GM13977 (cell line): ENCODE data around the gene FAM117B.

Source experiments
- DNase-seq: peaks from one replicate; pipeline ENCODE4 v3.0.0; 2012; ENCODE audit warnings: low spot score
- in situ Hi-C: fragments of 300-500 bp; cut with MboI; formaldehyde crosslinking; loops from one replicate; pipeline ENCODE4 v1.12.0; 2022; ENCODE audit warnings: low sequenced_read_pairs, low pct_unique_long_range_greater_than_20kb, mixed read lengths, inconsistent platforms; ENCODE audit not compliant: unreplicated experiment
- TF ChIP-seq, protein P1 (sequence below): IDR thresholded peaks from 2 replicates; pipeline ENCODE4 v1.5.1; 2012; ENCODE audit warnings: mild to moderate bottlenecking, control low read depth; ENCODE audit not compliant: insufficient read depth; ENCODE audit errors: extremely low read depth, missing control alignments

The FAM117B gene

DNA sequence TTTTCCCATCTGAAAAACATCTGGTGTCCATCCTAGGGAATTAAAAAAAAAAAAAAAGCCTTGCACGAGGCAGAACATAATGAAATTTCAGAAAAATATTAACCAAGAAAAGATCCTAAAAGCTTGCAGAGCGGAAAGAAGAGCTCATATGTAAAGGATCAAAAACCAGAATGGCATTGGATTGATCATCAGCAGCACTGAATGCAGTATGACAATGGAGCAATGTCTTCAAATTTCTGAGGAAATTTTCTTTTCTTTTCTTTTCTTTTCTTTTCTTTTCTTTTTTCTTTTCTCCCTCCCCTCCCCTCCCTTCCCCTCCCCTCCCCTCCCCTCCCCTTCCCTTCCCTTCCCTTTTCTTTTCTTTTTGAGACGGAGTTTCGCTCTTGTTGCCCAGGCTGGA, 21.3 kb upstream of the FAM117B start:
- in situ Hi-C loops, result no loop called here
- TF ChIP-seq, protein P1, sequence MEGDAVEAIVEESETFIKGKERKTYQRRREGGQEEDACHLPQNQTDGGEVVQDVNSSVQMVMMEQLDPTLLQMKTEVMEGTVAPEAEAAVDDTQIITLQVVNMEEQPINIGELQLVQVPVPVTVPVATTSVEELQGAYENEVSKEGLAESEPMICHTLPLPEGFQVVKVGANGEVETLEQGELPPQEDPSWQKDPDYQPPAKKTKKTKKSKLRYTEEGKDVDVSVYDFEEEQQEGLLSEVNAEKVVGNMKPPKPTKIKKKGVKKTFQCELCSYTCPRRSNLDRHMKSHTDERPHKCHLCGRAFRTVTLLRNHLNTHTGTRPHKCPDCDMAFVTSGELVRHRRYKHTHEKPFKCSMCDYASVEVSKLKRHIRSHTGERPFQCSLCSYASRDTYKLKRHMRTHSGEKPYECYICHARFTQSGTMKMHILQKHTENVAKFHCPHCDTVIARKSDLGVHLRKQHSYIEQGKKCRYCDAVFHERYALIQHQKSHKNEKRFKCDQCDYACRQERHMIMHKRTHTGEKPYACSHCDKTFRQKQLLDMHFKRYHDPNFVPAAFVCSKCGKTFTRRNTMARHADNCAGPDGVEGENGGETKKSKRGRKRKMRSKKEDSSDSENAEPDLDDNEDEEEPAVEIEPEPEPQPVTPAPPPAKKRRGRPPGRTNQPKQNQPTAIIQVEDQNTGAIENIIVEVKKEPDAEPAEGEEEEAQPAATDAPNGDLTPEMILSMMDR, result no peak
- DNase-seq, result no peak

DNA sequence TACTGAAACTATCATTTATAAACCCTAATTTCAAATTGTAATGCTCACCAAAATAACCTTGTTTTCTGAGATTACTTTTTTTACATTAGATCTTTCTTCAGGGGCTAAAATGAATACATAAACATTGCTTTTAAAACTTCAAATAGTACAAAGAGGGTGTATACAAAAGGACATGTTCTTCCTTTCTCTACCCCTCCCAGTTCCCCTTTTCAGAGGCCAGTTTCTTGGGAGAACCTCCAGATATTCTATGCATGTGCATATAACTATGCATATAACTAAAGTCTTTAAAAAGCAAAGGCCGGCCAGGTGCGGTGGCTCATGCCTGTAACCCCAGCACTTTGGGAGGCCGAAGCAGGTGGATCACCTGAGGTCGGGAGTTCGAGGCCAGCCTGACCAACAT, 10.6 kb upstream of the FAM117B start:
- TF ChIP-seq, protein P1, result no peak
- DNase-seq, result no peak
- in situ Hi-C loops, result no loop called here

DNA sequence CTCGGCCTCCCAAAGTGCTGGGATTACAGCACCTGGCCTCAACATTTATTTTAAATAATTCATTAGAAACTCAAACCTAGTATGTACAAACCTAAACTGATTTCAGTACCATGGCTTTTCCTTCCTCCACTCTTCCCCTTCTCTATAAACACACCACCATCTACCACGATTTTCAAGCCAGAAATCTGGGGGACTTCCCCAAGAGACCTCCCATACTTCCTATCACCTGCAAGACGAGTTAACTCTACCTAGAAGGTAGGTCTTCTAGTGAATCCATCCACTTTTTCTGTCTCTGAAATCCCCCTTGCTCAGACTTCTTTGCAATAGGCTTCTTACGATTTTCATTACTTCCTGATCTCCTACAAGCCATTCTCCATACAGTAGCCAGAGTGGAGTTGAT, 7.7 kb upstream of the FAM117B start:
- in situ Hi-C loops, result no loop called here
- no peak for DNase-seq
- TF ChIP-seq, protein P1, result no peak

DNA sequence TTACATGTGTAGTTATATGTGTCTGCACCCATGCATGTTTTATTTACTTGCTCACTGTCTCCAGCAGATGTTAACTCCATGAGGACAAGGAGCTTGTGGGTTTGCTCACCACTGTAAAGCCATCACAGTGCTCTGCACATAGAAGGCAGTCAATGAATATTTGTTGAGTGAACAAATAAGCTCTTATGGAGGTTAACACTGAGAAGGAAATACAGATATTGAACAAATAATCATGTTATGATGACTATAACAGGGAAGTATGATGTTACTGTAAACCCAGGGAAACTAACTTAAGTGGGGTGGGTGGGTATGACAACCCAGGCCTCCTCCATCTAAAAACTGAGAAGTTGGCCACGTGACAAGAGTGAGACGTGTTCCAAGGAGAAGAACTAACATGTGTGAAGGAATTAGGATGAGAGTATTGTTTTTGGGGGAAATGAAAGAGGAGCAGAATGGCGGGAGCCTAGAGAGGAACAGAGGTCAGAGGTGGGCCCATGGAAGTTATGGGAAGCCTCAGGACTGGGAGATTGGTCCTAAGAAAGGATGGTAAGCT, 6.0 kb upstream of the FAM117B start:
- TF ChIP-seq, protein P1, result no peak

DNA sequence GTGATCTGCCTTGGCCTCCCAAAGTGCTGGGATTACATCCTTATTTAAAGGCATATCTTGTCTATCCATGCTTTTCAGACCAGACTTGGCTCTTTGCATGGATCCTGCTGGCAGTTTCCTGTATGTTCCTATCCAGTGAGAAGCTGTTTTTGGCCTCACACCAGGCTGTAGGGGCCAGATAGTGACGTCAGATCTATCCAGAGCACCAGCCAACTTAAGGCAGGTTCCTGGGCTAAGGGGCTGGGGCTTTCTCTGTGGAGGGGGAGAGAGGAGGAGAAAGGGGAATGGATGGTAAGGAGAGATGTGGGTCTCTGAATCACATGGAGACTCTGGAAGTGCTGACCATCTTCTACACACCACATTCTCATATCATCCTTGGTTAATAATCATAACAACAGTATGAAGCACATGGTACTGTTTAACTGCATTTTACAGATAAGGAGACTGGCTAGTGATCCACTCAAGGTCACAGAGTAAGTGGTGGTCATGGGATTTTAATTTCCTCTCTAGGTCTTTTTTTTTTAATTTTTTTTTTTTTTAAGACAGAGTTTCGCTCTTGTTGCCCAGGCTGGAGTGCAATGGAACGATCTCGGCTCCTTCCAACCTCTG, 2.0 kb upstream of the FAM117B start:
- in situ Hi-C loops, result no loop called here
- no peak for DNase-seq

More for the DNA sequence above, 6.0 kb upstream of the FAM117B start:
- no peak for DNase-seq
- in situ Hi-C loops, result no loop called here

DNA sequence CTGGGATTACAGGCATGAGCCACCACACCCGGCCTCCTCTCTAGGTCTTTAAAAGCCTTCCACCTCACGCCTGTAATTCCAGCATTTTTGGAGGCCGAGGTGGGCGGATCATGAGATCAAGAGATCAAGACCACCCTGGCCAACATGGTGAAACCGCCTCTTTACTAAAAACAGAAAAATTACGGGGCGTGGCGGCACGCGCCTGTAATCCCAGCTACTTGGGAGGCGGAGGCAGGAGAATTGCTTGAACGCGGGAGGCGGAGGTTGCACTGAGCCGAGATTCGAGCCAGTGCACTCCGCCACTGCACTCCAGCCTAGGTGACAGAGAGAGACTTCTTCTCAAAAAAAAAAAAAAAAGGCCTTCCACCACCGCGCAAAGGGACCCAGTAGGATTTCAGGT, 1.3 kb upstream of the FAM117B start:
- in situ Hi-C loops, result no loop called here
- TF ChIP-seq, protein P1, result no peak

More for the DNA sequence above, 2.0 kb upstream of the FAM117B start:
- TF ChIP-seq, protein P1, result no peak

More for the DNA sequence above, 1.3 kb upstream of the FAM117B start:
- no peak for DNase-seq
